Measurements from ENCODE around the gene CASKIN1.

DNA sequence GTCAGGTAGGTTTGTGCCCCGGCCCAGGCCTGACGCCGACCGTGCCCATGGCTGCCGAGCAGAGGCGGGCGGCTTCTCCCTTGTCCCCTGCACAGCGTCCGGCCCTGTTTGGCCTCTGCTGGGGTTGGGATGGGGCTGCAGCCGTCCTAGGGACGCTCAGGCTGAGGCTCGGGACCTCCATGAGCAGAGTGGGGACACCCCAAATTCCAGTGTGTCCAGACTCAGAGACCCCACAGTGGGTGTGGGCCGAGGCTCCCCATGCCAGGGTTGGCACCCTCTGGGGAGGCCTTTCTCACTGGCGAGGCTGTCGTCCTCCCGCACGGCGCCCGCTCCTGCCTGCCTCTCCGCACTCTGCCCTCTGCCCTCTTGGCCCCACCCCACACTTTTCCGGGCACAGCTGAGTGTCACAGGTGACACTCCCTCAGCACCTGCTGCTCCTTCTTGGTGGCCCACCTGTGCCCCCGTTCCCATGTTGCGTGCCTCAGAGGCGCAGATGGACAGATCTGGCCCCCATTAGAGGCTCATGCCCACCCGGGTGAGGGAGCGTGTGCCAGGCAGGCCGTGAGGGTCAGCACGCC is 24.7 kb downstream of the CASKIN1 start:
- TF ChIP-seq EZH2 (IDR thresholded peaks at IDR 0.05): no peak
- TF ChIP-seq POLR2AphosphoS5 (IDR thresholded peaks at IDR 0.05; ENCODE audit: borderline replicate concordance, low read depth, low read length): no peak
- TF ChIP-seq FOXP2 (optimal IDR thresholded peaks at IDR 0.05; ENCODE audit: control extremely low read depth, extremely low read length, insufficient read depth): no peak
